DOHH2 (cell line): Measurements from ENCODE around the gene KCNG4.

Source experiments
- EZH2phosphoT487 ChIP-seq: fragments of 200-600 bp; sonication (generic); IDR thresholded peaks from 2 replicates; pipeline ENCODE4 v1.6.1; 2017; ENCODE audit warnings: borderline replicate concordance, mild to moderate bottlenecking, antibody characterized with exemption, low read length, moderate library complexity, mixed read lengths
- TF ChIP-seq, protein P1 (sequence below): fragments of 200-600 bp; sonication (generic); IDR thresholded peaks from one replicate; pipeline ENCODE4 v1.5.1; 2014; ENCODE audit warnings: antibody characterized with exemption, mild to moderate bottlenecking, low read depth, low read length; ENCODE audit not compliant: poor library complexity, severe bottlenecking

DNA sequence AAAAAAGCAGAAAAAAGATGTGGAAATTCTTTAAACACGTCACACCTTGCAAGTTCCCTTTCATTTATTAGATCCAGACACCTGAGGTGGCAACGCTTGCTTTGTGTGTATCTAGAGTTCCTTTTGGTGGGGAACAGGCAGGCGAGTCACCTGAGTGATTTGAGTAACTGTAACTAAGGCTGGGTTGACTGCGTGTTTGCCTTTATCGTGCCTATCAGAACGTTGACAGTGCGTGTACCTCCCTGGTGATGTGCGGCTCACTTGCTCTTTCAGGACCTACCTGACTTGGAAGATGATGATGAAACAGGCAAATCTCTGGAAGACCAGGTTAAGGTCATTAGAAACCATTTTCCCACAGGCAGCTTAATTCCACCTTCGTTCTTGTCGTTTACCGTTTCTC is 65.4 kb downstream of the KCNG4 start:
- TF ChIP-seq, protein P1, sequence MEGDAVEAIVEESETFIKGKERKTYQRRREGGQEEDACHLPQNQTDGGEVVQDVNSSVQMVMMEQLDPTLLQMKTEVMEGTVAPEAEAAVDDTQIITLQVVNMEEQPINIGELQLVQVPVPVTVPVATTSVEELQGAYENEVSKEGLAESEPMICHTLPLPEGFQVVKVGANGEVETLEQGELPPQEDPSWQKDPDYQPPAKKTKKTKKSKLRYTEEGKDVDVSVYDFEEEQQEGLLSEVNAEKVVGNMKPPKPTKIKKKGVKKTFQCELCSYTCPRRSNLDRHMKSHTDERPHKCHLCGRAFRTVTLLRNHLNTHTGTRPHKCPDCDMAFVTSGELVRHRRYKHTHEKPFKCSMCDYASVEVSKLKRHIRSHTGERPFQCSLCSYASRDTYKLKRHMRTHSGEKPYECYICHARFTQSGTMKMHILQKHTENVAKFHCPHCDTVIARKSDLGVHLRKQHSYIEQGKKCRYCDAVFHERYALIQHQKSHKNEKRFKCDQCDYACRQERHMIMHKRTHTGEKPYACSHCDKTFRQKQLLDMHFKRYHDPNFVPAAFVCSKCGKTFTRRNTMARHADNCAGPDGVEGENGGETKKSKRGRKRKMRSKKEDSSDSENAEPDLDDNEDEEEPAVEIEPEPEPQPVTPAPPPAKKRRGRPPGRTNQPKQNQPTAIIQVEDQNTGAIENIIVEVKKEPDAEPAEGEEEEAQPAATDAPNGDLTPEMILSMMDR: no peak
- TF ChIP-seq EZH2phosphoT487: no peak
